IMR-90 (cell line): ENCODE data around the gene PCSK6.

Source experiments
- BHLHE40 ChIP-seq: fragments of 150-350 bp; IDR thresholded peaks from 2 replicates; pipeline ENCODE4 v1.6.1; 2016; ENCODE audit warnings: mild to moderate bottlenecking, low read depth, low read length
- CTCF ChIP-seq: conservative IDR thresholded peaks from 2 replicates; pipeline ENCODE4 v1.5.1; 2012; ENCODE audit warnings: mild to moderate bottlenecking, low read depth, low read length, improper control_type of control experiment
- ELK1 ChIP-seq: fragments of 150-350 bp; IDR thresholded peaks from 2 replicates; pipeline ENCODE4 v1.6.1; 2016; ENCODE audit warnings: low read depth, mild to moderate bottlenecking, low read length, moderate library complexity, borderline replicate concordance
- POLR2A ChIP-seq: IDR thresholded peaks from 2 replicates; pipeline ENCODE4 v1.6.1; 2012; ENCODE audit warnings: mild to moderate bottlenecking, low read depth, low read length
- RCOR1 ChIP-seq: IDR thresholded peaks from 2 replicates; pipeline ENCODE4 v1.6.1; 2012; ENCODE audit warnings: mild to moderate bottlenecking, low read length, improper control_type of control experiment; ENCODE audit not compliant: insufficient replicate concordance
- RFX5 ChIP-seq: IDR thresholded peaks from 2 replicates; pipeline ENCODE4 v1.8.0; 2012; ENCODE audit warnings: low read depth, mild to moderate bottlenecking, low read length, moderate library complexity

- TF ChIP-seq CTCF (no peak), RFX5 (no peak), RCOR1 (no peak), BHLHE40 (no peak), ELK1 (no peak), POLR2A (no peak)
Observed at GRCh38 chr15:101439285-101439919, 50.1 kb downstream of the PCSK6 start.
